Stimulated activated CD4-positive, alpha-beta T cell treated with anti-CD3 and anti-CD28 coated beads, TNF-alpha, amount 100 ng/mL, for 1 hour (primary cell): ENCODE data around the gene INPP5A.
"Not testable (repeated sequence)": the region's sequence is repeated elsewhere in the genome, so short reads cannot be mapped to it uniquely, and the experiment has no call there.

ENCODE experiments used
- DNase-seq, 3 donors: peaks; one replicate each; pipeline ENCODE4 v3.0.0-alpha.2; 2020; ENCODE audit warnings: low read depth in 3 of 3, low spot score in 1 of 3

INPP5A gene, protein sequence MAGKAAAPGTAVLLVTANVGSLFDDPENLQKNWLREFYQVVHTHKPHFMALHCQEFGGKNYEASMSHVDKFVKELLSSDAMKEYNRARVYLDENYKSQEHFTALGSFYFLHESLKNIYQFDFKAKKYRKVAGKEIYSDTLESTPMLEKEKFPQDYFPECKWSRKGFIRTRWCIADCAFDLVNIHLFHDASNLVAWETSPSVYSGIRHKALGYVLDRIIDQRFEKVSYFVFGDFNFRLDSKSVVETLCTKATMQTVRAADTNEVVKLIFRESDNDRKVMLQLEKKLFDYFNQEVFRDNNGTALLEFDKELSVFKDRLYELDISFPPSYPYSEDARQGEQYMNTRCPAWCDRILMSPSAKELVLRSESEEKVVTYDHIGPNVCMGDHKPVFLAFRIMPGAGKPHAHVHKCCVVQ

DNA sequence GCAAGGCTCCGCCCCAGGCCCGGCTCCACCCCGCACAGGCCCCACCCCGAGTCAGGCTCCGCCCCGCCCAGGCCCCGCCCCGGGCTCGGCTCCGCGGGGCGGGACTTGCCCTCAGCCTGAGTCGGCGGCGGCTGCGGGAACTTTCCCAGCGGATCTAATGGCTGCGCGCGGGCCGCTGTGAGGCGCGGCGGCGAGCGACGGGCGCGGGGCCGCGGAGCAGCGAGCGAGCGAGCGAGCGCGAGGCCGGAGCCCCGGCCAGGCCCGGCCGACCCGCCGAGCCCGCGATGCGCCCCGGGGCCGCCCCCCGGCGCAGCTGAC, at the start of gene INPP5A:
TSS of gene INPP5A (plus strand) at position 104 of the 318 bp plus-strand sequence. CDS start 310 bp downstream, outside the sequence.
- no peak for DNase-seq

DNA sequence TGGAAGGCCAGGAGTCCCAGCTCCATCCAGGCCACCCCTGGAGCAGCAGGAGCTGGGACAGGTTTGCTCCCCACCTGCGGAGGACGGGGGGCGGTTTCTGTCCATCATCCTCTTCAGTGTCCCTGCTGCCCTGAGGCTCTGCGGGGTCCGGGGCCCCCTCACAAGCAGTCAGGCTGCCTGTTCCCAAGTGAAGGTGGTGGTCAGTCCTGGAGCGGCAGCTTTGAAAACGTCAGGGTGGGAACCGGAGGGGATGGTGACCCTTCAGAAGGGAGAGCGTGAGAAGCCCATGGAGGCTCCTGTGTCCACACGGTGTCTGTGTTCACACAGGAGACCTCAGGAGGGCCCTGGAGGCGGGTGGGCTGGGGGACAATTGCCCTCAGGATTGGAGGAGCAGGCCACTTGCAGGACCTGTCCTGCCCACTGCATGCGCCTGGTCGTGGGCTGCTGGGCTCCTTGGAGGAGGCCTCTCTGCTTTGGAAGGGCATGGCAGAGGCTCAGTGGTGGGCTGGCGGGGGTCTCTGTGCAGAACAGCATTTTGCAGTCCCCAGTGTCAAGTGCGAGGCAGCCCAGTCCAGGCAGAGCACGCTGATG, 49.3 kb upstream of the INPP5A start:
- DNase-seq: no peak

DNA sequence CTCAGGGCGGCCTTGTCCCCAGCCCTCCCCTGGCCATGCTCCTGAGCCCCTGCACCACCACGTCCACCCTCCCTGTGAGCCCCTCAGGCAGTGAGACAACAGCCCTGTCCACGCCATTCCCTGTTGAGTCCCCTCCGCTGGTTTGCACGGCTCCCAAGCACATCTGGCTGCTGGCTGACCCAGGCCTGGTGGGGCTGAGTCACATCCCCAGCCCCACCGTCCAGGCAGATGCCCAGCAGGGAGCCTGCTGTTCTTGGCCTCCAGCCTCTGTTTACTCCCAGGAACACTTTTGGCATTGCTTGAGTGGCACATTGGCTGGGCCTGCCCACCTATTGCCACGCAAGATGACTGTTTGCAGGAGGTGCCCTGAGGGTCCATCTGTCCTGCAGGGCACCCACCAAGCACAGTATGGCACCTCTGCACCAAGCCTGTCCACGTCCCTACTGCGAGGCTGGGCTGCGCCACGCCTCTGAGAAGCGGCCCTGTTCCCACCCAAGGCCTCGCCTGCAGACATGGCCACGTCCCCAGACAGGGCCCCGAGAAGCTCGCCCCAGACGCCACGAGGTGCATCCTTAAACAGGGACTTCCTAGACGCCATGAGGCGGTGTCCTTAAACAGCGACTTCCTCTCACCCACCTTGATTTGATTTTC, 48.4 kb upstream of the INPP5A start:
- no peak for DNase-seq

DNA sequence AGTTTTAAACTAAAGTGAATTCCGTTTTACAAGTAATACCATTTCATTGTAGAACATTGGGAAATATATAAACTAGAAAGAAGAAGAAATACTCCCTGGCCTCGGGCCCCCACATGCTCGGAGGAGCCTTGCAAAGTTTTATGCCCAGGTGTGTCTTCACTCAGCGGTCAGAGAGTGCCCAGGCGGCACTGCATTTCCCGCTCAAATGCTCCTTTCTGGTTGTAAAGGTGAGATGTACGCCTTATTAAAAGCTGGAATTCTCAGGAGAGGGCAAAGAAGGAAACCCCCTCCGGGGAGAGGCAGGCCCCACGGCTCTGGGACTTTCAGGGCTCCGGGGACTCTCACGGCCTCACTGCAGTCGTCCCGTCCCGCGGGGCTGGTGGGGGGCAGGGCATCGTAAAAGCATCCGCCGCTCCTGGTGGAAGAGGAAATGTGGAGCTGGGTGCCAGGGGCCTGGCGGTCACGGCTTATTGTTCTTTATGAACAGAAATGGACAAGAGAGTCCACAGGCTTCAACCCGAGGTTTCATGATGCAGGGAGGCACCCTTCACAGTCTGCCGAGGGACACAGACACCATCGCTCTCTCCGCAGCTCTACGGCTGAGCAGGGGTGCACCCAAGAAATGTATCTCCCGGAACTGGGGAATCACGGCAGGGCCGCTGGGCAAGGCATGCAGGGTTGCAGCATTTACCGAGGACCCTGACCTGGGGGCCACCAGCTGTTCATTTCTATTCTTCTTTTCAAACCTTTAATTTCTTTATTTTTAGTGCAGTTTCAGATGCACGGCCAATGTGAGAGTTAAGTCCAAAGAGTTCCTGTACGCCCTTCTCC, 47.7 kb upstream of the INPP5A start:
- no peak for DNase-seq

DNA sequence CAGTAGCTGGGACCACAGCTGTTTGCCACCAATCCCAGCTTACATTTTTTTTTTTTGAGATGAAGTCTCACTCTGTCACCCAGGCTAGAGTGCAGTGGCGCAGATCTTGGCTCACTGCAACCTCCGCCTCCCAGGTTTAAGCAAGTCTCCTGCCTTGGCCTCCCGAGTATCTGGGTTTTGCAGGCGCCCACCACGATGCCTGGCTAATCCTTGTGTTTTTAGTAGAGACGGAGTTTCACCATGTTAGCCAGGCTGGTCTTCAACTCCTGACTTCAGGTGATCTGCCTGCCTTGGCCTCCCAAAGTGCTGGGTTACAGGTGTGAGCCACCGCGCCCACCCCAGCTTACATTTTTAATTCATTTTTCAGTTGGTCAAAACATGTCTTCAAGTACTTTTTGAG, 46.1 kb upstream of the INPP5A start:
- DNase-seq: not testable (repeated sequence)

DNA sequence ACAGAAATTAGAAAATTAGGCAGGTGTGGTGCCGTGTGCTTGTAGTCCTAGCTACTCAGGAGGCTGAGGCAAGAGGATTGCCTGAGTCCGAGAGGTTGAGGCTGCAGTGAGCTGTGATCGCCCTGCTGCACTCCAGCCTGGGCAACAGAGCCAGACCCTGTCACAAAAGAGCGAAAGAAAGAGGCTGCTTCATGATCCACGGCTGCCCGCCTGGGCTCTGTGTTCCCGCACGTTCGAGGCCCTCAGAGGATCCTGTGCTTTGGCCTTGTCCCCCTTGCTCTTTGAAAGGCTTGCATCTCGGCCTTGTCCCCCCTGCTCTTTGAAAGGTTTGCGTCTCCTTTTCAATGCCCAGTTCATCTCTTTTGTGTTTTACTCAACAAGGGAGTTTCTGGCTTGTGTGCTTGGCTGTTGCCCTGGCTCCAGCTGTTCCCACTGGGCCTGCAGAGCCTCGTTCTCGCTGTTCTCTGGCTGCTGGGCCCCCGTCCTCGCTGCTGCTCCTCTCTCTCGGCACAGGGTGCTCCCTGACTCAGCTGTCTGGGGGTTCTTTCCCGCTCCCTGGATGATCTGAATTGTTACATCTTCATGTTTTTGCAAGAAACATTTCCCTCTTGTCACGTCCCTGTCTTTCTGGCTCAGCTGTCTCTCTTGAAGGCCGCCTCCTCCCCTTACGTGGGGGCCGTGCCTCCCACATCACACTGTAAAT, 45.1 kb upstream of the INPP5A start:
- DNase-seq: no peak

DNA sequence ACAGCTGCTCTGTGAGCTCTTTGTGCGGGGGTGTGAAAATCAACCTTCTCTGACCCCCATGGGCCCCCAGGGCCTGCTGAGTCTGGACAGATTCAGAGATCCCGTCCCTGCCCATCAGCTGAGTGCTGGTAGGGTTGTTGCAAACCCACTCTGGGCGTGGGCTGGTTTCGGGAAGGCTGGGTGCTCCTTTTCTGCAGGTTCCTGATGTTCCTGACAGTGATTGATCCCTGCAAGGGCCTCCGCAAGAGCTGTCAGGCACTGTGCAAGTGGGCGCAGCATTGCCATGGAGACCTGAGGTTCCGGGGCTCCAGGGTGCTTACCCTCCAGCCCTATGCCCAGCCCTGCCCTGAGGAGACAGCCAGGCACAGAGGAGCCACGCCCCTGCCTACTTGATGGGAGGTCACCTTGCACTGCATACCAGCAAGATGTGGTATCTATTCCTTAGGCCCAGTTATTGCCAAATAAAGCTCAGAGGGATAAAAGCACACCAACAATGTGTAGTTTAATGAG, 44.3 kb upstream of the INPP5A start:
- no peak for DNase-seq

DNA sequence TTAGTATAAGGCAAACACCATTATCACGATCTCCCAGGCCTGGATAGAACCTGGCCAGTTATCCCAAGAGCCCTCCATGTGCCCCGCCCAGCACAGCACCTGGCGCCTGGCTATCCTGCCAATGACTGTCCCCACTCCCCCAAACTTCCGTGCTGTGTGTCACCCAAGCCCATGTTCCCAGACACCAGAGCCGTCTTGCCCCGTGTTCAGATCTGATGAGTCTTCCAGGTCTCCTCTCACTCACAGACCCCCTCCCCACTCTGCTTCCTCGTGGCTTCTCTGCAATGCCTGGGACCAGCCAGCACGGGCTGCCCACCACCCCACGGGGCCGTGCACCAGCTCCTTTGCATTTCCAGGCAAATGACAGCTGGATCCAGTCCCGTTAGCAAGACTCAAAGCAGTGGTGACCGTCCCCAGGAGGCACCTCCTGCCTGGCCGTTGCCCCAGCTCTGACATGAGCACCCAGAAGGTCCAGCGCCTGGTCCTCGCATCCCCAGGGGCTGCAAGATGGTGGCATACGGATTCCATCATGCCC, 43.8 kb upstream of the INPP5A start:
- DNase-seq: no peak

DNA sequence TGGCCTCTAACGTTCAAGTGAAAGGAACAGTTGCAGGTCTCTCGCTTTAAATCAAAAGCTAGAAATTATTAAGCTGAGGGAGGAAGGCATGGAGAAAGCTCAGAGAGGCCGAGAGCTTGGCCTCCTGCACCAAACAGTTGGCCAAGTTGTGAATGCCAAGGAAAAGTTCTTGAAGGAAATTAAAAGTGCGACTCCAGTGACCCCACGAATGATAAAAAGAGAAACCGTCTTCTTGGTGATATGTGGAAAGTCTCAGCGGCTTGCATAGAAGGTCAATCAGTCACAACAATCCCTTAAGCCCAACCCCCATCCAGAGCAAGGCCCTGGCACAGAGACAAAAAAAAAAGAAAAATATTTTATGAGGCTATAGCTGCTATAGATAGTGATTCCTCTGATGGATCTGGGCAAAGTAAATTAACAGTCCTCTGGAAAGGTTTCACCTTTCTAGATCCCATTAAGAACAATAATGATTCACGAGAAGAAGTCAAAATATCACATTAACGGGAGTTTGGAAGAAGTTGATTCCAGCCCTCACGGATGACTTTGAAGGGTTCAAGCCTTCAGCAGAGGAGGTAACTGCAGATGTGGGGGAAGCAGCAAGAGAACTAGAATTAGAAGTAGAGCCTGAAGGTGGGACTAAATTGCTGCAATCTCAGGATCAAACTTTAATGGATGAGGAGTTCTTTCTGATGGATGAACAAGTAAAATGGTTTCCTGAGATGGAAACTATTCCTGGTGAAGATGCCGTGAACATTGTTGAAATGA, 42.5 kb upstream of the INPP5A start:
- DNase-seq: no peak

DNA sequence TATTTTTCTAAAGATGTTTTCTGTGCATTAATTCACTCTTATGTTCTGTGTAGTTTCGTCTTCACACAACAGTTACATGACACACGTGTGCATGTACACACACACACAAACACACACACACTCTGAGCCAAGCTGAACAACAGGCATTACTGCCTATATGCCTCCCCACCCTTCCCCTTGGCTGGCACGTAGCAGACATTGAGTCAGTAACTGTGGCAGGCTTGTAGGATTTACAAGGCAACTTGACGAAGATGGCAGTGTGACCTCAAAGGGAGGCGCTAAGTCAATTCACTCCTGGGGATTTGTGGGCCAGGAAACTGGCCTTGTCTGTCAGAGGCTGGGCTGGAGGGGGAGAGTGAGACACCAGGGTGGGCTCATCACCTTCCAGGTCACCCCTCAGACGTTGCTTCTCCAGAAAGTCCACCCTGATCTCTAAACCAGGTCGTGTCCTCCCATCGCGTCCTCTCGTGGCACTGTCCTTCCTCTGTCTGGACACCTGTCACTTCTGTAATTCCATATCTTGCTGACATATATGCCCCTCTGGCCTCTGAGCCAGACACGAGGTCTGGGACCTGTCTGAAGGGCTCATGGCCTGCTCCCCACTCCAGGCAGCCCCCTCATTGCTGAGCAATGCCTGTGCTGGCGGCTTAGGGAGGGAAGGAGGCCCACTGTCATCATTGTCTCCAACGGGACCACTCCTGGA, 41.1 kb upstream of the INPP5A start:
- no peak for DNase-seq

DNA sequence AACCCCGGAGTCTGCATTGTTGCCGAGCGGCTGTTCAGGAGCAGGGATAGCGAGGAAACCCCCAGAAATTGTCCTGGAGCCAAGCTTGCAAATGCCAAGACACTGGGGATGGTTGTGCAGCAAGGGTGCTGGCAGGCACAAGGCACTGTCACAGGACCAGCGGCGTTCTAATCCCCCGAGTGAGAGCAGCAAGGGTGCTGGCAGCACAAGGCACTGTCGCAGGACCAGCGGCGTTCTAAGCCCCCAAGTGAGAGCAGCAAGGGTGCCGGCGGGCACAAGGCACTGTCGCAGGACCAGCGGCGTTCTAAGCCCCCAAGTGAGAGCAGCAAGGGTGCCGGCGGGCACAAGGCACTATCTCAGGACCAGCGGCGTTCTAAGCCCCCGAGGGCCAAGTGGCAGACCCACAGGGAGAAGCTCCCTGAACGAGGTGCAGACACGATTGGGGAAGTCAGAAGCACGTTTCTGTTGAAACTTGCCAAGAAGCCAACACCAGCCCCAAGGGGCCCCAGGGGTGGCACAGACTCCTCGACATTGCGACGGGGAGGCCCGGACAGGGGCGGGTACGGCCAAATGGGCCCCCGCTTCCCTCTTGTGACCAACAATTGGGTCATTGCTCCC, 40.4 kb upstream of the INPP5A start:
- DNase-seq: no peak

DNA sequence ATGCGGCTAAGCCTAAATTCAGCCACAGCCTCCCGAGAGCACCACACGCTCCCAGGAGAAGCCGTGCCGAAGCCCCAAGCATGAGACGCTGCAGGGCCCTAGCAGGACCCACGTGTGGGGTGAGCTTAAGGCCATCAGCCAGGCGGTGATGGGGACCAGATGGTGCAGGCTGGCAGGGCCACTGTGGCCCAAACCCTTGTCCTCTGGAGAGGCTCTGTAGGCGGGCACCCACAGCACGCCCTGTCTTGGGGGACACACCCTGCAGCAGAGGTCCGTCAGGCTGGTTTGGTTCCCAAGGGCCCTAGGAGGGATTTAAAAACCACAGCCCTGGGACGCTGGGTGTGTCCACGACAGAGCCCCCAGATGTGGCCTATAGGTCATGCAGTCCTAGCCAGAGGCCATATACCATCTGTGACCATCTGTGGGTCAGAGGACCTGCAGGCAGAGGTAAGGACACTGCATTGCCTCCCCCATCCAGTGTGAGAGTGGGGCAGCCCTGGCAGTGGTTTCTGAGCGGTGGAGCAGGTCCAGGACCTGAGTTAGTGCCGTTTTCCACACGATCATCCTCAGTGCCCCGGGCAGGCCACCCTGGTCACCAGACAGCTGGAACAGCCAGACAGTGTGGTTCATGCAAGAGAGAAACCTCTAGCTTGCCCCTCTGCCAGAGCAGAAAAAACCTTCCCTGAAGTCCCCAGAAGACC, 39.6 kb upstream of the INPP5A start:
- no peak for DNase-seq

DNA sequence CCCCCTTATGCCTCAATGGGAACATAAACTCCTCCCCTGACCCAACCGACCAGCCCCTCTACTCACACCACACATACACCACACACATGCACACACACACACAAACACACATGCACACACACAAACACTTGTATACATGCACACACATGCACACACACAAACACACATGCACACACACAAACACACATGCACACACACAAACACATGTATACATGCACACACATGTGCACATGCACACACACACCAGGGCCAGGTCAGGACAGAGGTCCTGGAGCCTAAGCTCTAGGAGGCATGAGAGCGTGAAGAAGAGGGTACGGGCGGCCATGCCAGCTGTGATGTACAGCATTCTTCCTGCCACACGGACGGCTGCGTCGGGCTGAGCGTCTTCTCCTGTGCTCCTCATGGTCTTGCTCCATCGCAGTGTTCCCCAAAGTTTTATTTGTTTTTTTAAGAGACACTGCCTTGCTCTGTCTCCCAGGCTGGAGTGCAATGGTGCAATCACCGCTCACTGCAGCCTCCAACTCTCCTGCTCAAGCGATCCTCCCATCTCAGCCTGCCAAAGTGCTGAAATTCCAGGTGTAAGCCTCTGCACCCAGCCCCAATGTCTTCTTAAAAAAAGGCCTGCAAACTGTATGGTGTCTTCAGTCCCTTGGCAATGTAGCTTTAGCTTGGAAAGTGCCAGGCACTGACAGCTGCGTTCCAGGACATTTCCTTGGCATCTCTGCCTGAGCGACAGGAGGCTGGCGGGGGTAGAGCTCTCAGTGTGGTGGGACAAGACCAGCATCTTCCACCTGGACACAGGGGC, 38.8 kb upstream of the INPP5A start:
- DNase-seq: no peak

DNA sequence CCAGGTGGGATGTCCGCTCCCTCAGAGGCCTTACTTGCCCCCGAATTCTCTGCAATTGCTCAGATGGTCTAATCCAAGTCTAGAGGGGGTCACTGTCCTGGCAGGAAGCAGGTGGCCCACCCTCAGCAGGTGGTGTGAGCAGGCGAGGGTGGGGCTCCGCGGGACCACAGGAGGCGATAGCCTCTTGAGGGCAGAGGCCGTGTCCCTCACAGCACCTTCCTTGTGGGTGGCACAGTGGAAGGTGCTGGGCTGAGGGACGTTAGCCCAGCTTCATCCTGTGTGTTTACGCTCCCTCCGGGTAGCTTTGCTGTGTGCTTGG, 38.3 kb upstream of the INPP5A start:
- no peak for DNase-seq

DNA sequence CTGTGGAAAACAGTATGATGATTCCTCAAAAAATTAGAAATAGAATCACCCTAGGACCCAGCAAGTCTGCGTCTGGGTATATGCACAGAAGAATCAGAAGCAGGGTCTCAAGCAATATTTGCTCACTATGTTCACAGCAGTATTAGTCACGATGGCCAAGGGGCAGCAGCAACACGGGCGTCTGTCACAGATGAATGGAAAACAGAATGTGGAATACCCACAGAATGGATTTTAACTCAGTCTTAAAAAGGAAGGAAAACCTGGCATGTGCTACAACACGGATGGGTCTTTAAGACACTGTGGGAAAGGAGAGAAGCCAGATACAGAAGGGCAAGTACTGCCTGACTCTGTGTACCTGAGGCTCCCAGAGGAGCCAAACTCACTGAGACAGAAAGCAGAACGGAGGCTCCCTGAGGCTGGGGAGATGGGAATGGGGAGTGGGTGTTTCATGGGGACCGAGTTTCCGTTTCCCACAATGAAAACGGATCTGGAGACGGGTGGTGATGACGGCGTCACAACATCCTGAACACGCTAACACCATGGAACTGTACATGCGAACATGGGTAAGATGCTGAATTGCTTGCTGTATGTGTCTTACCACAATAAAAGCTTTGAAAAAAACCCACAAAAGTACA, 36.7 kb upstream of the INPP5A start:
- DNase-seq: no peak

DNA sequence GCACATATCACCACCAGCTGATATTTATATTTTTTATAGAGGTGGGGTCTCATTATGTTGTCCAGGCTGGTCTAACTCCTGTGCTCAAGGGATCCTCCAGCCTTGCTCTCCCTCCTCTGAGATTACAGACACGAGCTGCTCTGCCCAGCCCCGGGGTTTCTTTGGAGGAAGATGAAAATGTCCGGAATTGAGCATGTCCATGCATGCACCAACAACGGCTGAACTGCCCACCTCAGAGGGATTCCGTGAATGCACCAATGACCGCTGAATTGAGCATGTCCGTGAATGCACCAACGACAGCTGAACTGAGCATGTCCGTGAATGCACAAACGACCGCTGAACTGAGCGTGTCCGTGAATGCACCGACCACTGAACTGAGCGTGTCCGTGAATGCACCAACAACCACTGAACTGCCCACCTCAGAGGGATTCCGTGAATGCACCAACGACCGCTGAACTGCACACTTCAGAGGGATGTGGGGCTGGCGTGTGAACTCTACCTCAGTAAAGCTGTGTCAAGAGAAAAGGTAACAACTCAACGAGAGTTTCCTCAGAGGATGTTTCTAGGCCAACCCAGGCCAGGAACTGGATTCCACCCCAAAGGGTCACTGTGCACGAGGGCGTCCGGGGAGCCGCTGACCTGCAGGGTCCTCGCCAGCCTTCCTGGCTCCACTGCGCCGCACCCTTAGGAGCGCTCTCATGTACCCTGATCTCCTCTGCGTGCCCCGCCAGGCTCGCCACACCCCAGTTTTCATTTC, 34.9 kb upstream of the INPP5A start:
- DNase-seq: no peak
